Suprapubic skin (tissue), 4 donors: ENCODE results near the gene FAM171A1.

Source experiments
- EP300 ChIP-seq: sonication (generic); formaldehyde crosslinking; IDR thresholded peaks from one replicate; pipeline ENCODE4 v1.6.1; 2017; ENCODE audit warnings: antibody characterized with exemption
- POLR2A ChIP-seq, 2 donors: fragments of 450-650 bp; IDR thresholded peaks; one replicate each; pipeline ENCODE4 v1.6.1; 2017; ENCODE audit warnings: antibody characterized with exemption in 2 of 2, mild to moderate bottlenecking in 2 of 2, moderate library complexity in 2 of 2
- POLR2AphosphoS5 ChIP-seq, 3 donors: sonication (generic); formaldehyde crosslinking; IDR thresholded peaks; one replicate each; pipeline ENCODE4 v1.6.1; 2017; ENCODE audit warnings: antibody characterized with exemption in 3 of 3
- TF ChIP-seq, protein P1 (sequence below), 2 donors: fragments of 200-600 bp in 1 of 2; fragments of 450-650 bp in 1 of 2; sonication (generic) in 1 of 2; IDR thresholded peaks; one replicate each; pipeline ENCODE4 v1.5.1; 2016 to 2019; ENCODE audit warnings: antibody characterized with exemption in 2 of 2, mild to moderate bottlenecking in 1 of 2, moderate library complexity in 1 of 2

DNA sequence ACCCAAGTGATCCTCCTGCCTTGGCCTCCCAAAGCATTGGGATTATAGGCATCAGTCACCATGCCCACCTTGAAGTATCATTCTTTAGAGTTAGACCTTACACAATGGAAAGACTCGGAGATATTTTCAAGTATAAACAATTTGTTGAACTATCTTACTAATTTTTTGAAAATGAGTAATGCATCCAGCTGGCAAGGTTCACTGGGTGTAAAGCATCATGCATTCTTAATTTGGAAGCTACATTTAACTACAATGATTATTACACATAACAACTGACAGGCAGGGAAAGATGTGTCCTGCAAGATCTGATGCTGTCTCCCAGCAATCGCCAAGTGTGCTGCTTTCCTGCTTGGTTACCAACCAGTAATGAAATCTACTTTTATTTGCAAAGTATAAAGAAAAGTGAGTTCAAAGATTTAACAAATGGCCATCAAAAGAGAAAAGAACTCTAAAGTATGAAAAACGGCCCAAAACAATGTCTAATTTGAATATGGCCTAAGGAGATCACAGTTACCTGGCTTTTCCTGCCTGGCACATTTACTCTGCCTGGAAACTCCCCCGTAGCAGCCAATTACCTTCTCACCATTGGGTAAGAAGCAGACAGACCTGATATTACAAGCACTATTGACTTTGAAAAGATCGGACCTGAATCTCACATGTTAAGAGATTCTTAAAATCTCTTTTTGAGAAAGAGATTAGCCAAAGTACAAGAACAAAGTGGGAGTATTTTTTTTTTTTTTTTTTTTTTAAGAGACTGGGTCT, 143.3 kb downstream of the FAM171A1 start:
- TF ChIP-seq, protein P1, sequence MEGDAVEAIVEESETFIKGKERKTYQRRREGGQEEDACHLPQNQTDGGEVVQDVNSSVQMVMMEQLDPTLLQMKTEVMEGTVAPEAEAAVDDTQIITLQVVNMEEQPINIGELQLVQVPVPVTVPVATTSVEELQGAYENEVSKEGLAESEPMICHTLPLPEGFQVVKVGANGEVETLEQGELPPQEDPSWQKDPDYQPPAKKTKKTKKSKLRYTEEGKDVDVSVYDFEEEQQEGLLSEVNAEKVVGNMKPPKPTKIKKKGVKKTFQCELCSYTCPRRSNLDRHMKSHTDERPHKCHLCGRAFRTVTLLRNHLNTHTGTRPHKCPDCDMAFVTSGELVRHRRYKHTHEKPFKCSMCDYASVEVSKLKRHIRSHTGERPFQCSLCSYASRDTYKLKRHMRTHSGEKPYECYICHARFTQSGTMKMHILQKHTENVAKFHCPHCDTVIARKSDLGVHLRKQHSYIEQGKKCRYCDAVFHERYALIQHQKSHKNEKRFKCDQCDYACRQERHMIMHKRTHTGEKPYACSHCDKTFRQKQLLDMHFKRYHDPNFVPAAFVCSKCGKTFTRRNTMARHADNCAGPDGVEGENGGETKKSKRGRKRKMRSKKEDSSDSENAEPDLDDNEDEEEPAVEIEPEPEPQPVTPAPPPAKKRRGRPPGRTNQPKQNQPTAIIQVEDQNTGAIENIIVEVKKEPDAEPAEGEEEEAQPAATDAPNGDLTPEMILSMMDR (IDR thresholded peaks at IDR 0.05), result no peak
- no peak for TF ChIP-seq EP300
- no peak for TF ChIP-seq POLR2A (IDR thresholded peaks at IDR 0.05)
- no peak for TF ChIP-seq POLR2AphosphoS5 (IDR thresholded peaks at IDR 0.05)
